HG03175 (cell line): ENCODE results near the gene ABCA4.

Experiments used
- ATAC-seq: cut with Tn5 transposase; IDR thresholded peaks from one replicate; pipeline ENCODE4 v1.9.1; 2021; ENCODE audit warnings: mild to moderate bottlenecking, moderate library complexity; ENCODE audit not compliant: unreplicated experiment

Gene ABCA4

GRCh38 chr1:94124538-94124937 lies 3.6 kb upstream of the ABCA4 start:
- no peak for ATAC-seq

GRCh38 chr1:94122201-94122970 lies 1.4 kb upstream of the ABCA4 start:
- ATAC-seq, result no peak

GRCh38 chr1:94121411-94121821 lies 468 bp upstream of the ABCA4 start:
- ATAC-seq, result no peak

- no peak for ATAC-seq
Observed at GRCh38 chr1:94120570-94120901, 412 bp downstream of the ABCA4 start.

- ATAC-seq, result no peak
Observed at GRCh38 chr1:94119796-94120569, 965 bp downstream of the ABCA4 start.

GRCh38 chr1:94119306-94119705 lies 1.6 kb downstream of the ABCA4 start:
- no peak for ATAC-seq

GRCh38 chr1:94118471-94118870 lies 2.5 kb downstream of the ABCA4 start:
- no peak for ATAC-seq

GRCh38 chr1:94118013-94118412 lies 2.9 kb downstream of the ABCA4 start:
- ATAC-seq, result no peak

- ATAC-seq, result no peak
Observed at GRCh38 chr1:94117259-94117851, 3.6 kb downstream of the ABCA4 start.

GRCh38 chr1:94115900-94116436 lies 5.0 kb downstream of the ABCA4 start:
- no peak for ATAC-seq

- no peak for ATAC-seq
Observed at GRCh38 chr1:94115254-94115899, 5.6 kb downstream of the ABCA4 start.

- no peak for ATAC-seq
Observed at GRCh38 chr1:94113589-94114226, 7.2 kb downstream of the ABCA4 start.

GRCh38 chr1:94111879-94112278 lies 9.1 kb downstream of the ABCA4 start:
- peak; percentile 51 for ATAC-seq

- no peak for ATAC-seq
Observed at GRCh38 chr1:94110946-94111740, 9.8 kb downstream of the ABCA4 start.

GRCh38 chr1:94110021-94110761 lies 10.8 kb downstream of the ABCA4 start:
- ATAC-seq, result no peak

GRCh38 chr1:94109478-94109877 lies 11.5 kb downstream of the ABCA4 start:
- ATAC-seq, result no peak

- ATAC-seq, result no peak
Observed at GRCh38 chr1:94107141-94107540, 13.8 kb downstream of the ABCA4 start.

GRCh38 chr1:94106716-94107115 lies 14.2 kb downstream of the ABCA4 start:
- no peak for ATAC-seq

GRCh38 chr1:94105957-94106529 lies 14.9 kb downstream of the ABCA4 start:
- ATAC-seq, result peak; percentile 42
